Heart right ventricle (tissue), 16 donors: ENCODE data around the gene CACNA1E. TPM values are rescaled to one million over a fixed set of nuclear protein-coding genes. Genes with fewer than 3 reads are reported as not detected.

Experiments used
- ATAC-seq, 8 donors: fragments of 200-7000 bp; cut with Tn5 transposase; one replicate each; pipeline ENCODE4 v1.9.1; 2020; ENCODE audit warnings: mild to moderate bottlenecking in 8 of 8, moderate library complexity in 8 of 8, moderate number of reproducible peaks in 1 of 8
- DNase-seq, 2 donors: peaks; one replicate each; pipeline ENCODE4 v3.0.0-alpha.2; 2020
- H3K27ac ChIP-seq, 10 donors: fragments of 200-600 bp; sonication (generic) in 2 of 10; one replicate each; pipeline versions ENCODE4 v1.5.0 to v1.8.0; 2020 to 2022; ENCODE audit warnings: mild to moderate bottlenecking in 3 of 10
- H3K27me3 ChIP-seq, 7 donors: fragments of 200-600 bp; one replicate each; pipeline ENCODE4 v1.8.0; 2021 to 2022; ENCODE audit warnings: mild to moderate bottlenecking in 2 of 7
- H3K36me3 ChIP-seq, 9 donors: fragments of 200-600 bp; sonication (generic) in 1 of 9; one replicate each; pipeline versions ENCODE4 v1.5.0 to v1.8.0; 2020 to 2022; ENCODE audit warnings: mild to moderate bottlenecking in 2 of 9
- H3K4me1 ChIP-seq, 9 donors: fragments of 200-600 bp; sonication (generic) in 1 of 9; one replicate each; pipeline versions ENCODE4 v1.5.0 to v1.8.0; 2020 to 2022; ENCODE audit warnings: mild to moderate bottlenecking in 4 of 9
- H3K4me3 ChIP-seq, 10 donors: fragments of 200-600 bp; sonication (generic) in 2 of 10; one replicate each; pipeline versions ENCODE4 v1.5.0 to v1.8.0; 2020 to 2022; ENCODE audit warnings: mild to moderate bottlenecking in 7 of 10, moderate library complexity in 2 of 10
- H3K9me3 ChIP-seq, 11 donors: fragments of 200-600 bp in 10 of 11; sonication (generic) in 2 of 11; one replicate each; pipeline versions ENCODE4 v1.5.0 to v1.8.0; 2013 to 2022; ENCODE audit warnings: mild to moderate bottlenecking in 2 of 11, control low read depth in 1 of 11, moderate library complexity in 1 of 11
- WGBS, 2 donors: extraction: QIAGEN DNeasy Blood & Tissue Kit; methylation state at CpG; one replicate each; pipeline ENCODE4 v1.1.7; 2013; ENCODE audit warnings: inconsistent platforms in 1 of 2; 5-methylcytosine and 5-hydroxymethylcytosine counted together
- intact Hi-C, 10 donors: fragments of 100-400 bp; cut with DNase I; formaldehyde crosslinking; loops; one replicate each; pipeline versions ENCODE4 v1.11.1 to v1.14.2; 2022
- polyA plus RNA-seq, 2 donors: library from polyadenylated mRNA; stranded (reverse); fragments of 200-250 nt; gene quantifications; one replicate each; pipeline ENCODE4 v1.2.3, GENCODE V29; 2013
- total RNA-seq, 10 donors: library from RNA; stranded (reverse); fragmentation: NEBNext Ultra II Directional in 3 of 10; extraction: Animal tissue kit (Norgen Biotek cat#: 25700) in 3 of 10; gene quantifications; one replicate each; pipeline versions ENCODE4 v1.2.1 to v1.2.4, GENCODE V29; 2021 to 2023
- TF ChIP-seq, protein P1 (sequence below), 9 donors: fragments of 200-600 bp; sonication (generic) in 2 of 9; IDR thresholded peaks; one replicate each; pipeline versions ENCODE4 v1.5.0 to v1.8.0; 2021 to 2022; ENCODE audit warnings: antibody characterized with exemption in 9 of 9, mild to moderate bottlenecking in 5 of 9, moderate library complexity in 1 of 9
- donor health status: Arrhythmogenic right ventricular cardiomyopathy.
- donor health status: ischemic (EF 13 %, LVEDD 7.1; RV severe dilation, severe dysfunction).
- donor health status: healthy with polysubstance abuse.
- donor health status: DM: no; HTN: yes; CAD: no.
- donor health status: DM: no; HTN: no; CAD: no.
- donor health status: ischemic (EF 25% LVEDD 6.9; RV normal size, moderate dysfunction).
- donor health status: ischemic (EF 25% LVEDD 5.7; RV mildly dilated, moderate dysfunction).
- donor health status: healthy.
- donor health status: DM: yes; HTN: yes; CAD: no.
- donor health status: Ischemic cardiomyopathy.
- donor health status: ischemic (EF 35%, LVEDD 5.7; RV mildly dilated, moderate dysfunction).
- donor health status: nonischemic (EF 11% LVEDD 7.7; RV severe dilation, severe dysfunction).
- donor health status: DM: yes; HTN: yes; CAD: no.
- donor health status: PGD.
- donor health status: ischemic (EF 29% LVEDD 5.4; RV normal size, mild dysfunction).
- donor health status: nonischemic (EF 23%, LVEDD 6.1; RV moderate dilation, normal function).

CACNA1E gene
- total and polyA plus RNA-seq, 12 donors, result 0.04 to 21.7 (median 0.71) TPM

- 61 to 71% methylated on average over 3 of the region's 3 CpGs for WGBS, 2 donors
- TF ChIP-seq, protein P1, sequence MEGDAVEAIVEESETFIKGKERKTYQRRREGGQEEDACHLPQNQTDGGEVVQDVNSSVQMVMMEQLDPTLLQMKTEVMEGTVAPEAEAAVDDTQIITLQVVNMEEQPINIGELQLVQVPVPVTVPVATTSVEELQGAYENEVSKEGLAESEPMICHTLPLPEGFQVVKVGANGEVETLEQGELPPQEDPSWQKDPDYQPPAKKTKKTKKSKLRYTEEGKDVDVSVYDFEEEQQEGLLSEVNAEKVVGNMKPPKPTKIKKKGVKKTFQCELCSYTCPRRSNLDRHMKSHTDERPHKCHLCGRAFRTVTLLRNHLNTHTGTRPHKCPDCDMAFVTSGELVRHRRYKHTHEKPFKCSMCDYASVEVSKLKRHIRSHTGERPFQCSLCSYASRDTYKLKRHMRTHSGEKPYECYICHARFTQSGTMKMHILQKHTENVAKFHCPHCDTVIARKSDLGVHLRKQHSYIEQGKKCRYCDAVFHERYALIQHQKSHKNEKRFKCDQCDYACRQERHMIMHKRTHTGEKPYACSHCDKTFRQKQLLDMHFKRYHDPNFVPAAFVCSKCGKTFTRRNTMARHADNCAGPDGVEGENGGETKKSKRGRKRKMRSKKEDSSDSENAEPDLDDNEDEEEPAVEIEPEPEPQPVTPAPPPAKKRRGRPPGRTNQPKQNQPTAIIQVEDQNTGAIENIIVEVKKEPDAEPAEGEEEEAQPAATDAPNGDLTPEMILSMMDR (IDR thresholded peaks at IDR 0.05), result no peak
- no peak for ATAC-seq
- no peaks in the 10 kb centered on the region for H3K9me3 ChIP-seq
- H3K27me3 ChIP-seq, result peaks cover 0 to 51% (median 34%) of the 10 kb centered on the region in 7 donors
- no peak overlapping the region for H3K4me3 ChIP-seq
- no peaks in the 10 kb centered on the region for H3K36me3 ChIP-seq
- no peak overlapping the region for H3K27ac ChIP-seq
- no peak for DNase-seq
- H3K4me1 ChIP-seq, result no peaks in the 10 kb centered on the region
- intact Hi-C loops, result no loop called here
These were observed 160.3 kb downstream of the CACNA1E start for GRCh38 chr1:181643631-181644030.

DNA sequence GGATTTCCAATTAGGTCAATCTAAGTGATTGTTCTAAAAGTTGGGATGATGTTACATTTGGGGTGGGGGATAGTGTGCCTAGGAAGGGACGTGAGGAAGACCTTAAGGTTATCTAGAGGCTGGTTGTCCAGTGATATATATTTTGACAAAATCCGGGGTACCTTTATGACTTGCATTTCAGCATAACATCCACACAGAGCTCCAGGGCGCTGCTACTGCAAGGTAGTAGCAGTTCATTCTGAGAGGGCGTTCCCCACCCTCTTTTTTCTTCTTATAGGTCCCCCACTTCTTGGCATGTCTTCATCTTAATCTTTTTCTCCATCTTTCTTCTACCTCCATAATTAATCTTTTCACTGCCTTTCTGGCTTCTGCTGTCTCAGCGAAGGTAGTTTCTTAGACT, 161.9 kb downstream of the CACNA1E start:
- intact Hi-C loops, result no loop called here
- Histone ChIP-seq H3K4me1 (no peaks in the 10 kb centered on the region), H3K27me3 (peaks cover 0 to 46% (median 34%) of the 10 kb centered on the region in 7 donors), H3K27ac (no peak overlapping the region), H3K36me3 (no peaks in the 10 kb centered on the region), H3K4me3 (no peak overlapping the region), H3K9me3 (no peaks in the 10 kb centered on the region)
- DNase-seq (no peak), ATAC-seq (no peak)
- 76 to 80% methylated on average over 5 of the region's 5 CpGs for WGBS, 2 donors
- TF ChIP-seq, protein P1 (IDR thresholded peaks at IDR 0.05), result no peak

DNA sequence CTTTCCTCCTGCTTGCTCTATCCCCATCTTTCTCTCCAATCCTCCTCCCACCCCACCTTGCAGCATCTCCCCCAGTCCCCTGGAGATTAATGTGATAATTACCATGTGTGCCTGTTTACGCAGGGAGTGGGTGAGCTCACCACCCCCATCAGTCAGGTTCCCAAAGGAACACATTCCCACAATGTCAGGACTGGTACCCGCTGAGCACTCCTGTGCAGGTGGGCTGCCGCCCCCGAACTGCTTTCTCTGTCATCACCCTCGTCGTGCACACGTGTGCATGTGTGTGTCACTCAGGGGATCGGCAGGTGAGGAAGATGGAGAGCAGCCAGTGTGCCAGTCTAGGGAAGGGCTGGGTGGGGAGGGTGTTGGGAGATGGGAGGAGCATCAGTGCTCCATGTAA, 163.4 kb downstream of the CACNA1E start:
- ATAC-seq, result no peak
- Histone ChIP-seq H3K9me3 (no peaks in the 10 kb centered on the region), H3K4me1 (no peaks in the 10 kb centered on the region), H3K27ac (no peak overlapping the region), H3K4me3 (no peak overlapping the region), H3K27me3 (peaks cover 0 to 42% (median 29%) of the 10 kb centered on the region in 7 donors), H3K36me3 (no peaks in the 10 kb centered on the region)
- TF ChIP-seq, protein P1 (IDR thresholded peaks at IDR 0.05), result no peak
- no peak for DNase-seq
- 78 to 79% methylated on average over 8 of the region's 8 CpGs for WGBS, 2 donors
- intact Hi-C loops, result no loop called here

GRCh38 chr1:181647314-181648035, 164.2 kb downstream of the CACNA1E start:
- H3K4me1 ChIP-seq, result no peaks in the 10 kb centered on the region
- TF ChIP-seq, protein P1 (IDR thresholded peaks at IDR 0.05), result no peak
- H3K36me3 ChIP-seq, result no peaks in the 10 kb centered on the region
- H3K27ac ChIP-seq, result no peak overlapping the region
- H3K9me3 ChIP-seq, result no peaks in the 10 kb centered on the region
- ATAC-seq (peak in 1 of 8 donors; percentile 25), DNase-seq (no peak)
- H3K27me3 ChIP-seq, result peaks cover 0 to 42% (median 22%) of the 10 kb centered on the region in 7 donors
- no peak overlapping the region for H3K4me3 ChIP-seq
- intact Hi-C loops, result no loop called here
- WGBS, 2 donors, result 50 to 62% methylated on average over 11 of the region's 11 CpGs
